ENCODE results near the gene VAV1.

Gene VAV1

GRCh38 chr19:6854758-6855157 lies 82.2 kb downstream of the VAV1 start:
- TF ChIP-seq CTCF (IDR thresholded peaks at IDR 0.05; ENCODE audit: insufficient read depth, low read depth, low read length, missing control alignments) = no peak
- DNase-seq (ENCODE audit: low read depth) = no peak
- no peak overlapping the region for H3K4me3 ChIP-seq (ENCODE audit: low read depth, low read length)

GRCh38 chr19:6856749-6857372 lies 84.4 kb downstream of the VAV1 start:
- no peak overlapping the region for H3K4me3 ChIP-seq (ENCODE audit: low read depth, low read length)
- TF ChIP-seq CTCF (IDR thresholded peaks at IDR 0.05; ENCODE audit: insufficient read depth, low read depth, low read length, missing control alignments) = no peak
- no peak for DNase-seq (ENCODE audit: low read depth)

DNA sequence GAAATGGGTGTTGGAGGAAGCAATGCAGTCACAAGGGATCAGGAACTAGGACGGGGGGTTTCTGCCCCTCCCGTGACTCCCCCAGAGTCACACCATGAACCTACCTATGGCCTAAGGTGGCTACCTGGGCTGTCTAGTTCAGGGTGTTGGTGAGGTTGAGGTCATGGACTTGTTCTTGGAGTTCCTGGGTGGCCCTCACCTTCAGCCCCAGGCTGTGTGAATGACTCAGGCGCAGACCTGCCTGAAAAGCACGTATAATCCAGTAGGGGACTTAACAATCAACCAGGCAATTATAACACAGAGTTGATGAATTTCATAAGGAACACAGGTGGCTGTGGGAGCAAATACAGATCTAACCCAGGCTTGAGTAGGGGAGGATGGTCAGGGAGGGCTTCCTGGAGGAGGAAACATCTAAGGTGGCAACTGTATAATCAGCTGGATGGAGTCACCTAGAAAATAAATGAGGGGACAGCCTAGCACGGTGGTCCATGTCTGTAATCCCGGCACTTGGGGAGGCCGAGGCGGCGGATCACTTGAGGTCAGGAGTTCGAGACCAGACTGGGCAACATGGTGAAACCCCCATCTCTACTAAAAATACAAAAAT lies 89.3 kb downstream of the VAV1 start:
- DNase-seq (ENCODE audit: low read depth) = peak; percentile 18
- TF ChIP-seq CTCF (IDR thresholded peaks at IDR 0.05; ENCODE audit: insufficient read depth, low read depth, low read length, missing control alignments) = no peak
- H3K4me3 ChIP-seq (ENCODE audit: low read depth, low read length) = no peak overlapping the region

GRCh38 chr19:6862673-6863078 lies 90.2 kb downstream of the VAV1 start:
- TF ChIP-seq CTCF (IDR thresholded peaks at IDR 0.05; ENCODE audit: insufficient read depth, low read depth, low read length, missing control alignments) = peak; percentile 89
- peak; percentile 94 for DNase-seq (ENCODE audit: low read depth)
- H3K4me3 ChIP-seq (ENCODE audit: low read depth, low read length) = peak overlapping the region; percentile 55

- no peak overlapping the region for H3K4me3 ChIP-seq (ENCODE audit: low read depth, low read length)
- DNase-seq (ENCODE audit: low read depth) = peak; percentile 17
- no peak for TF ChIP-seq CTCF (IDR thresholded peaks at IDR 0.05; ENCODE audit: insufficient read depth, low read depth, low read length, missing control alignments)
Measured at GRCh38 chr19:6864325-6864940, 91.9 kb downstream of the VAV1 start.

- no peak for TF ChIP-seq CTCF (IDR thresholded peaks at IDR 0.05; ENCODE audit: insufficient read depth, low read depth, low read length, missing control alignments)
- H3K4me3 ChIP-seq (ENCODE audit: low read depth, low read length) = no peak overlapping the region
- peak; percentile 73 for DNase-seq (ENCODE audit: low read depth)
Measured at GRCh38 chr19:6865849-6866248, 93.3 kb downstream of the VAV1 start.
